ENCODE data around the gene RAPSN. TPM values are rescaled to one million over a fixed set of nuclear protein-coding genes. Genes with fewer than 3 reads are reported as not detected.

RAPSN gene
- total RNA-seq, 1 donor from 2014 or later: 0.16 TPM

DNA sequence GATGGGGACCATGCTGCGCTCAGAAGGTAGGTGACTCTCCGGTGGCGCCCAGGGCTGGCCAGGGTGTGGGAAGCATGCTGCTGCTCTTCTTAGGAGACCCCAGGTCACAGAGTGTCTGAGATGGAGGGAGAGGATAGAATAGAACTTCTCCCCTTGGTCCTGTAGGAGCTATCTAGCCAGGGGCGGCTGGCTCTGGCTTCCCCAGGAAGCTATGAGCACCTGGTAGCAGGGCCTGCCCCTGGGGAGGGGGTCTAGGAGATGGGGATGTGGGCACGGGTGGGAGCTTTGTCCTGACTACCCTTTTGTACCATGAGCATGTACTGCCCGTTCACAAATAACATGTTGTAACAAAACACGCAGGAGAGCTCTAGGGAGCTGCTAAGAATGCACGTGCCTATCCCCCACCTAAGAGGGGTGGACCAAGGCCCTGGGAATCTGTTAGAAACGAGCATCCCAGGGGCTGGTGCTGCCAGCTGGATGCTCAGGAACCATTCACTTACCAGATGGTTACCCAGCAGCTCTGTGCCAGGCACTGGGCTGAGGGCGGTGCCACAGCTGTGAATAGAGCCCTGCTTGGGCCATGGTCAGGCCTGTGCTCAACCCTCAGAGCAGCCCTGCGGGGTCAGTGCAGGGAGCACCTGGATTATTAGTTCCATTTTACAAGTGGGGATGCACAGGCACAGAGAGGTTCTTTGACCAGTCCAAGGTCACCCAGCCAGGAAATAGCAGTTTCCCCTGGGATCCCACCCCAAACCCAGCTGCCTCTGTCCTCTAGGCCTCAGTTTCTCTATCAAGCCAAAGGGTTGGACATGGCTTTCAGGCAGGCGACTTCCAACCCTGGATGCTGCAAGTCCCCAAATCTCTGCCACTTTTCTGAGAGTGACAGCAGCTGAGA is 38.3 kb downstream of the RAPSN start:
- no peak for DNase-seq (ENCODE audit: low read depth, low spot score)
- H3K27ac Mint-ChIP-seq (ENCODE audit: unreplicated experiment): no peak overlapping the region
- peak overlapping the region; percentile 68 for H3K4me3 Mint-ChIP-seq
- H3K36me3 Mint-ChIP-seq (ENCODE audit: low read depth): peaks cover 3% of the 10 kb centered on the region
- TF ChIP-seq, protein P1, sequence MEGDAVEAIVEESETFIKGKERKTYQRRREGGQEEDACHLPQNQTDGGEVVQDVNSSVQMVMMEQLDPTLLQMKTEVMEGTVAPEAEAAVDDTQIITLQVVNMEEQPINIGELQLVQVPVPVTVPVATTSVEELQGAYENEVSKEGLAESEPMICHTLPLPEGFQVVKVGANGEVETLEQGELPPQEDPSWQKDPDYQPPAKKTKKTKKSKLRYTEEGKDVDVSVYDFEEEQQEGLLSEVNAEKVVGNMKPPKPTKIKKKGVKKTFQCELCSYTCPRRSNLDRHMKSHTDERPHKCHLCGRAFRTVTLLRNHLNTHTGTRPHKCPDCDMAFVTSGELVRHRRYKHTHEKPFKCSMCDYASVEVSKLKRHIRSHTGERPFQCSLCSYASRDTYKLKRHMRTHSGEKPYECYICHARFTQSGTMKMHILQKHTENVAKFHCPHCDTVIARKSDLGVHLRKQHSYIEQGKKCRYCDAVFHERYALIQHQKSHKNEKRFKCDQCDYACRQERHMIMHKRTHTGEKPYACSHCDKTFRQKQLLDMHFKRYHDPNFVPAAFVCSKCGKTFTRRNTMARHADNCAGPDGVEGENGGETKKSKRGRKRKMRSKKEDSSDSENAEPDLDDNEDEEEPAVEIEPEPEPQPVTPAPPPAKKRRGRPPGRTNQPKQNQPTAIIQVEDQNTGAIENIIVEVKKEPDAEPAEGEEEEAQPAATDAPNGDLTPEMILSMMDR (conservative IDR thresholded peaks at IDR 0.05): no peak
- H3K9me3 Mint-ChIP-seq: no peaks in the 10 kb centered on the region
- H3K27me3 Mint-ChIP-seq (ENCODE audit: low read depth): no peaks in the 10 kb centered on the region
- peaks cover 19% of the 10 kb centered on the region for H3K4me1 Mint-ChIP-seq

DNA sequence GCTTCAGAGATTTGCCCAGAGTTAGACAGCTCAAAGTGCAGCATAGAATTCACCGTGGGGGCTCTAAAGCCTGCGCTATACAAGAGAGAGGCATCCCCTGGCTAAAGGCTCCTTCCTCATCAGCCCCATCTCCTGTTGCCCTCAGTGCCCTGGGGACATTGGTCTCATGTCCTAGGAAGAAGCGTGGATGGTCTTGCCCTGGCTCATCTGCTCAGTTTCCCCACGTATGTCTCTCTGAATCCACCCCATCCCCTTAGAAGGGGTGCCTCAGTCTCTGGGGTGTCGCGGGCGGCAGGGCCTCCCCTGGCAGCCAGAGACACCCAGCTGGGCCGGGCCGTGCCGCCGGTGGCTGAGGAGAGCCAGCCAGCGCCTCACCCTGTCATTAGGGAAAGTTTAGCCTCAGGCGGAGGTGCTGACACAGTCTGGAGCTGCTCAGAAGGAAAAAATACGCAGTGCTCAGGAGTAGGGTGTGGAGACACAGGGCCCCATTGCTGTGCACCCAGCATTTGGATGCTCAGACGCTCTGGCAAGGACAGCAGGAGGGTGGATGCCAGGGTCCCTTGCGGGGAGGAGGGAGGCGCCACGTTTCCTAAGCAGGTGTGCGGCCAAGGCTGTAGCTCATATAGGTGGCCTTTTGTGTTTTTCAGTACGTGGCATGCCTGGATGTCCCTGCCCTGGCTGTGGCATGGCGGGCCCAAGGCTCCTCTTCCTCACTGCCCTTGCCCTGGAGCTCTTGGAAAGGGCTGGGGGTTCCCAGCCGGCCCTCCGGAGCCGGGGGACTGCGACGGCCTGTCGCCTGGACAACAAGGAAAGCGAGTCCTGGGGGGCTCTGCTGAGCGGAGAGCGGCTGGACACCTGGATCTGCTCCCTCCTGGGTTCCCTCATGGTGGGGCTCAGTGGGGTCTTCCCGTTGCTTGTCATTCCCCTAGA is 39.2 kb downstream of the RAPSN start:
- H3K9me3 Mint-ChIP-seq: no peaks in the 10 kb centered on the region
- peaks cover 3% of the 10 kb centered on the region for H3K36me3 Mint-ChIP-seq (ENCODE audit: low read depth)
- peak overlapping the region; percentile 91 for H3K4me3 Mint-ChIP-seq
- TF ChIP-seq, protein P1 (conservative IDR thresholded peaks at IDR 0.05): no peak
- no peak overlapping the region for H3K27ac Mint-ChIP-seq (ENCODE audit: unreplicated experiment)
- no peak for DNase-seq (ENCODE audit: low read depth, low spot score)
- H3K4me1 Mint-ChIP-seq: peaks cover 19% of the 10 kb centered on the region
- H3K27me3 Mint-ChIP-seq (ENCODE audit: low read depth): no peaks in the 10 kb centered on the region

DNA sequence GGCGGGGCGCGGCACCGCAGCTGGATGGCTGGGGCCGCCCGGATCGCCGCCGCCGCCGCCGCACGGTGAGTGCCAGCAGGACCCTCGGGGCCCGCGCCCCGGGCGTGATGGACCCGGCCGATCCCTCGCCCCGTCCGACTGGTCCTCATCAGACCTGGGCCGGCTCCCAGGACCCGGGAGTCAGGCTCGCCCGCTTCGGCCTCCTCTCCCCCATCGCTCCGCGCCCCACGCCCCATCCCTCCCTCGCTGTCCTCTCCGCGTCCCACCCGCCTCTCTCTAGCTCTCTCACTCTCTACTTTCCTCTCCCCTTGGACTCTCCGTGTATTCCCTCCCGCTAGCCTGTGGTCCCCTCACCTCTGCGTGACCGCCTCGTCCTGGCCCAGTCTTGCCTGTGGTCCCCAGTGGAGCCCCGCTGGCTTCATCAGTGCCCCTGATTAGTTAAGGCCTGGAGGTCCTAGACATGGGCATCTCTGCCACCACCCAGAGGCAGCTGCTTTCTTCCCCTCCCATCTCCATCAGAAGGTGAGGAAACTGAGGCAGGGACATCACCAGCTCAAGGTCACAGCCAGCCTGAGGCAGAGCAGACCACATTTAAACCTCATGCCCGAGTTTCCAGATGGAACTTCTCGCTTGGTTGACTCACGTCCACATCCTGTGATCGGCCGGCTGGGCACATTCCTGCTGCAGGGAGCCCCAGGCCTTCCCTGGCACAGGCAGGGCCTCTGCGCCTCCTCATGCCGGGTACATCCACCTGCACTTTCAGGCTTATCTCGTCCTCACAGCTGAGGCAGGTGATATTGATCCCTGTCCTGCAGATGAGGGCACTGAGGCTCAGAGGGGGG is 40.1 kb downstream of the RAPSN start:
- TF ChIP-seq, protein P1 (conservative IDR thresholded peaks at IDR 0.05): no peak
- H3K36me3 Mint-ChIP-seq (ENCODE audit: low read depth): no peaks in the 10 kb centered on the region
- H3K4me3 Mint-ChIP-seq: peak overlapping the region; percentile 91
- H3K4me1 Mint-ChIP-seq: peaks cover 19% of the 10 kb centered on the region
- no peaks in the 10 kb centered on the region for H3K27me3 Mint-ChIP-seq (ENCODE audit: low read depth)
- no peaks in the 10 kb centered on the region for H3K9me3 Mint-ChIP-seq
- peak overlapping the region; percentile 92 for H3K27ac Mint-ChIP-seq (ENCODE audit: unreplicated experiment)
- no peak for DNase-seq (ENCODE audit: low read depth, low spot score)

DNA sequence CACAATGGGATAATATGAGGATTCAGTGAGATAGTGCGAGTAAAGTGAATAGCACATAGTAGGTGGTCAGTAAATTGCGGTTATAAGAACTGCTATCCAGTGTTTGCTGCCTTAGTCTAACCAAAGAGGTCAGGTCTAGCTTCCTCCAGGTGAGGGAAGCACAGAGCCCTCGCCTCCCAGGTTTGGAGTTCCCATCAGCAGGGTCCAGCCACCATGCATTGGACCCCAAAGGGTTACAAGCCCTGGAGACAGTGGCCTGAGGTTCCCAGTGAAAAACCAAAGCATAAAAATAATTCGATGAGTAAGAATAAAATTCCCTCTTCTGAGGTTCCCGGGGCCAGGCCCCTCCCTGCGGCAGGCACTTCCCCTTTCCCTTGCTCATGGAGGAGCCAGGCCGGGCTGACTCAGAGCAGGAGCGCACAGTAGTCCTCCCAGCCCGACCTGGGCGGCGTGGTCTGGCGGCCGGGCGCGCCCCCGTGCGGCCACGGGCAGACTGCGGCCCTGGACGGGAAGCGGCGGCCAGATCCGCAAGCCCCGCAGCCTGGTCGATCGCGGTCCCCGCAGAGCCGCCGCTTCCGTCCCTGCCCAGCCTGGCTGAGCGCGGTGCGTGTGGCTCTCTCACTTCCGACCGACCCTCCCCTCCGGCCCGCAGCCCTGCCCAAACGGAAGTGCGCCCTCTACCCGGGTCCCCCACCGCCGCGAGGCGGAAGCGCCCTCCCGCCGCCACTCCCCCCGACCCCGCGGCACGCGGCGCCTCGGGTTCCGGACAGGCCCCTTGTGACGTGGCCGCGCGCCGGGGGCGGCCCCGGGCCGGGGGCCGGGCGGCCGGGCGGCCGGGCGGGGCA is 41.0 kb downstream of the RAPSN start, which contains the start of gene SLC39A13:
Gene SLC39A13, plus strand, starts transcription at position 845 of the 845 bp plus-strand sequence. CDS start 1,505 bp downstream, outside the sequence.
- no peaks in the 10 kb centered on the region for H3K27me3 Mint-ChIP-seq (ENCODE audit: low read depth)
- peak within 1 kb of the TSS; percentile 94 for H3K27ac Mint-ChIP-seq (ENCODE audit: unreplicated experiment)
- peak; percentile 97 for DNase-seq (ENCODE audit: low read depth, low spot score)
- TF ChIP-seq, protein P1 (conservative IDR thresholded peaks at IDR 0.05): peak; percentile 89
- H3K4me1 Mint-ChIP-seq: peaks cover 19% of the 10 kb centered on the region
- peak within 1 kb of the TSS; percentile 92 for H3K4me3 Mint-ChIP-seq
- no peaks in the 10 kb centered on the region for H3K36me3 Mint-ChIP-seq (ENCODE audit: low read depth)
- H3K9me3 Mint-ChIP-seq: no peaks in the 10 kb centered on the region
